HEK293 (cell line): ENCODE data around the gene OLIG1.

Experiments used
- CTCF ChIA-PET: fragments of 350-600 bp; formaldehyde crosslinking; extraction: SDS; loops from one replicate; lab custom pipeline; 2021; ENCODE audit warnings: antibody characterized with exemption; lab: Yijun Ruan, JAX
- POLR2A ChIA-PET: fragments of 300-600 bp; formaldehyde crosslinking; extraction: SDS; loops from one replicate; lab custom pipeline; 2020; ENCODE audit warnings: antibody characterized with exemption, inconsistent platforms; lab: Yijun Ruan, JAX
- H3K27ac ChIP-seq: fragments of 200-500 bp; sonication (Bioruptor generic); 2 replicates; pipeline ENCODE4 v1.5.1; 2014; ENCODE audit warnings: low read depth, low read length, control low read depth, inconsistent platforms; ENCODE audit errors: extremely low read depth
- H3K36me3 ChIP-seq, 2 experiments: fragments of 200-500 bp in 1 of 2; sonication (Bioruptor generic) in 1 of 2; 1 replicate in 1 of 2; 2 replicates in 1 of 2; pipeline ENCODE4 v1.5.1; 2014 to 2017; ENCODE audit warnings: inconsistent platforms in 2 of 2, low read length in 2 of 2; ENCODE audit not compliant: control insufficient read depth in 2 of 2, insufficient read depth in 1 of 2
- H3K4me1 ChIP-seq: fragments of 200-500 bp; sonication (Bioruptor generic); 2 replicates; pipeline ENCODE4 v1.5.1; 2014; ENCODE audit warnings: mild to moderate bottlenecking, low read length, inconsistent platforms; ENCODE audit not compliant: control insufficient read depth, insufficient read depth
- H3K4me3 ChIP-seq: 2 replicates; pipeline ENCODE4 v1.5.1; 2011; ENCODE audit warnings: low read depth, mild to moderate bottlenecking, control low read depth, low read length, moderate library complexity
- H3K9me3 ChIP-seq: fragments of 200-500 bp; sonication (Bioruptor generic); 2 replicates; pipeline ENCODE4 v1.5.1; 2014; ENCODE audit warnings: low read depth, low read length, inconsistent platforms; ENCODE audit not compliant: control insufficient read depth, insufficient read depth
- GLIS1 ChIP-seq: fragments of 450-650 bp; formaldehyde crosslinking; IDR thresholded peaks from 2 replicates; pipeline ENCODE4 v1.5.1; 2016; ENCODE audit warnings: missing biosample characterization, missing genetic modification characterization
- OVOL3 ChIP-seq: fragments of 450-650 bp; formaldehyde crosslinking; IDR thresholded peaks from 2 replicates; pipeline ENCODE4 v1.5.1; 2016; ENCODE audit warnings: missing biosample characterization, missing genetic modification characterization
- PRDM1 ChIP-seq: fragments of 450-650 bp; formaldehyde crosslinking; IDR thresholded peaks from 2 replicates; pipeline ENCODE4; 2016; ENCODE audit warnings: missing biosample characterization, missing genetic modification characterization
- YY1 ChIP-seq: fragments of 450-650 bp; formaldehyde crosslinking; IDR thresholded peaks from 2 replicates; pipeline ENCODE4 v1.5.1; 2018; ENCODE audit warnings: missing biosample characterization, missing genetic modification characterization
- YY2 ChIP-seq: fragments of 450-650 bp; formaldehyde crosslinking; IDR thresholded peaks from 2 replicates; pipeline ENCODE4 v1.5.1; 2016; ENCODE audit warnings: missing biosample characterization, missing genetic modification characterization
- ZBTB17 ChIP-seq: fragments of 450-650 bp; formaldehyde crosslinking; IDR thresholded peaks from 2 replicates; pipeline ENCODE4 v1.5.1; 2016; ENCODE audit warnings: missing biosample characterization, missing genetic modification characterization
- ZIC2 ChIP-seq: fragments of 450-650 bp; formaldehyde crosslinking; IDR thresholded peaks from 2 replicates; pipeline ENCODE4 v1.5.1; 2016; ENCODE audit warnings: missing biosample characterization, missing genetic modification characterization
- ZNF211 ChIP-seq: fragments of 450-650 bp; formaldehyde crosslinking; IDR thresholded peaks from 2 replicates; pipeline ENCODE4 v1.5.1; 2016; ENCODE audit warnings: low read depth, missing biosample characterization, missing genetic modification characterization
- ZNF221 ChIP-seq: fragments of 450-650 bp; formaldehyde crosslinking; IDR thresholded peaks from 2 replicates; pipeline ENCODE4 v1.5.1; 2017; ENCODE audit warnings: missing biosample characterization, missing genetic modification characterization, borderline replicate concordance
- ZNF23 ChIP-seq: fragments of 450-650 bp; formaldehyde crosslinking; IDR thresholded peaks from 2 replicates; pipeline ENCODE4 v1.5.1; 2016; ENCODE audit warnings: missing biosample characterization, missing genetic modification characterization, borderline replicate concordance
- ZNF423 ChIP-seq: fragments of 450-650 bp; formaldehyde crosslinking; IDR thresholded peaks from 2 replicates; pipeline ENCODE4 v1.5.1; 2016; ENCODE audit warnings: missing biosample characterization, missing genetic modification characterization
- ZNF426 ChIP-seq: fragments of 450-650 bp; formaldehyde crosslinking; IDR thresholded peaks from 2 replicates; pipeline ENCODE4 v1.5.1; 2017; ENCODE audit warnings: missing biosample characterization, missing genetic modification characterization, mild to moderate bottlenecking, inconsistent platforms, moderate library complexity
- ZNF473 ChIP-seq: fragments of 450-650 bp; formaldehyde crosslinking; IDR thresholded peaks from 2 replicates; pipeline ENCODE4 v1.5.1; 2017; ENCODE audit warnings: missing biosample characterization, missing genetic modification characterization
- ZNF514 ChIP-seq: fragments of 450-650 bp; formaldehyde crosslinking; IDR thresholded peaks from 2 replicates; pipeline ENCODE4 v1.5.1; 2016; ENCODE audit warnings: missing biosample characterization, missing genetic modification characterization
- ZNF544 ChIP-seq: fragments of 450-650 bp; formaldehyde crosslinking; IDR thresholded peaks from 2 replicates; pipeline ENCODE4 v1.5.0; 2017; ENCODE audit warnings: missing biosample characterization, missing genetic modification characterization
- ZNF548 ChIP-seq: fragments of 450-650 bp; formaldehyde crosslinking; IDR thresholded peaks from 2 replicates; pipeline ENCODE4 v1.5.1; 2016; ENCODE audit warnings: missing biosample characterization, missing genetic modification characterization
- ZNF596 ChIP-seq: fragments of 450-650 bp; IDR thresholded peaks from 2 replicates; pipeline ENCODE4 v1.5.0; 2018; ENCODE audit warnings: missing biosample characterization, mild to moderate bottlenecking, missing genetic modification characterization, moderate library complexity
- ZNF623 ChIP-seq: fragments of 450-650 bp; formaldehyde crosslinking; IDR thresholded peaks from 2 replicates; pipeline ENCODE4 v1.5.1; 2016; ENCODE audit warnings: missing biosample characterization, missing genetic modification characterization
- ZNF843 ChIP-seq: fragments of 450-650 bp; formaldehyde crosslinking; IDR thresholded peaks from 2 replicates; pipeline ENCODE4 v1.5.1; 2016; ENCODE audit warnings: missing biosample characterization, missing genetic modification characterization
- TF ChIP-seq, protein P1 (sequence below): fragments of 450-650 bp; formaldehyde crosslinking; IDR thresholded peaks from 2 replicates; pipeline ENCODE4 v1.5.1; 2016; ENCODE audit warnings: missing biosample characterization, missing genetic modification characterization, low read depth
- TF ChIP-seq, protein P2 (sequence below): fragments of 450-650 bp; formaldehyde crosslinking; IDR thresholded peaks from 2 replicates; pipeline ENCODE4 v1.5.1; 2017; ENCODE audit warnings: missing biosample characterization, missing genetic modification characterization
- TF ChIP-seq, protein P3 (sequence below): fragments of 450-650 bp; formaldehyde crosslinking; IDR thresholded peaks from 2 replicates; pipeline ENCODE4 v1.5.1; 2016; ENCODE audit warnings: missing biosample characterization, missing genetic modification characterization
- TF ChIP-seq, protein P4 (sequence below): fragments of 450-650 bp; formaldehyde crosslinking; IDR thresholded peaks from 2 replicates; pipeline ENCODE4 v1.5.1; 2016; ENCODE audit warnings: missing biosample characterization, missing genetic modification characterization, low read depth

Gene OLIG1

DNA sequence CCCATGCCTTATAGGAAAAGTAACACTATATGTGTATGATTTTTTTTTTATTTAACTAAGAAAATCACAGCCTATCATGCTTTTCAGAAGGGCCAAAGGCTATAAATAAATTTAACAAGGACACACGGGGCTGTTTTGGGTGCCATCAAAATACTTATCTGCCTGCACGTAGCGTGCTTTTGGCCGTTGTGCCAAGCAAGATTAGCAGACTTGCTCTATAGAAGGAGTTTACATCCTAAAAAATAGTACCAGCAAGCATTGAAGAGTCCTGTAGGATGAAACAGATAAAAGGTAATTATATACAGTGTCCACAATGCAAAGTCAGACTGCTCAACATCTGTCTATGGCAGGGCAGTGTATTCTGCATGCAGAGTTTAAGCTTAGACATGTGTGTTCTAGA is 3.7 kb downstream of the OLIG1 start (continued):
- TF ChIP-seq ZNF514 (tag by site-specific recombination) (no peak), ZNF843 (tag by site-specific recombination) (no peak), OVOL3 (tag by site-specific recombination) (no peak), ZNF423 (tag by site-specific recombination) (no peak), ZNF544 (tag by site-specific recombination) (no peak), ZNF596 (tag by site-specific recombination) (no peak), ZNF623 (tag by site-specific recombination) (no peak), YY2 (tag by site-specific recombination) (no peak), ZNF426 (no peak)
- TF ChIP-seq, protein P1, sequence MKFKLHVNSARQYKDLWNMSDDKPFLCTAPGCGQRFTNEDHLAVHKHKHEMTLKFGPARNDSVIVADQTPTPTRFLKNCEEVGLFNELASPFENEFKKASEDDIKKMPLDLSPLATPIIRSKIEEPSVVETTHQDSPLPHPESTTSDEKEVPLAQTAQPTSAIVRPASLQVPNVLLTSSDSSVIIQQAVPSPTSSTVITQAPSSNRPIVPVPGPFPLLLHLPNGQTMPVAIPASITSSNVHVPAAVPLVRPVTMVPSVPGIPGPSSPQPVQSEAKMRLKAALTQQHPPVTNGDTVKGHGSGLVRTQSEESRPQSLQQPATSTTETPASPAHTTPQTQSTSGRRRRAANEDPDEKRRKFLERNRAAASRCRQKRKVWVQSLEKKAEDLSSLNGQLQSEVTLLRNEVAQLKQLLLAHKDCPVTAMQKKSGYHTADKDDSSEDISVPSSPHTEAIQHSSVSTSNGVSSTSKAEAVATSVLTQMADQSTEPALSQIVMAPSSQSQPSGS (tag by site-specific recombination) = no peak

DNA sequence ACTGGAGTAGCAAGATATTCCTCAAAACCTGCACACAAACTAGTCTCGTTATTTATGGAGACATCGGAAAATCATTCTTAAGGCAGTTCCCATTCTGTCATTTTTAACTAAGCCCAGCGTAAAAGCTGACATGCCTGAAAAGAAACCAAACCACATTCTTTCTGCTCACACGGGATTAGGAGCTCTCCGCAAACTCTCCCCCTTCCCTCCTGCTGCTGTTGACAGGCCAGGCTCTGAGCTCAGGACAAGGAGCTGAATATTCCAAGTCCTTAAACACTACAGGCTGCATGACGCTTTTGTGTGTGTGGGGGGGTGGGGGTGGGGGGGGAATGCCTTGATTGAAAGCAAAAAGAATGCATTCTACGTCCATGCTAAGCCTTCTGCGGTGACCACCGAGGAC is 5.2 kb downstream of the OLIG1 start:
- Histone ChIP-seq H3K4me3 (no peak overlapping the region), H3K9me3 (no peaks in the 10 kb centered on the region), H3K4me1 (peaks cover 6% of the 10 kb centered on the region; the same call in 1 of the 2 replicates), H3K36me3 (no peaks in the 10 kb centered on the region), H3K27ac (no peak overlapping the region)
- ChIA-PET CTCF (interaction anchor here (1.4 kb wide), 1 partner anchor 122 kb away, joined by 3 read pairs; no protein-coding TSS in a partner anchor), POLR2A (interaction anchor here (0.6 kb wide), 1 partner anchor 74 kb away, joined by 4 read pairs; no protein-coding TSS in a partner anchor)
- TF ChIP-seq ZNF221 (no peak), ZNF211 (tag by site-specific recombination) (no peak), ZNF23 (tag by site-specific recombination) (no peak), YY1 (no peak), ZNF473 (tag by site-specific recombination) (no peak)
- TF ChIP-seq, protein P2, sequence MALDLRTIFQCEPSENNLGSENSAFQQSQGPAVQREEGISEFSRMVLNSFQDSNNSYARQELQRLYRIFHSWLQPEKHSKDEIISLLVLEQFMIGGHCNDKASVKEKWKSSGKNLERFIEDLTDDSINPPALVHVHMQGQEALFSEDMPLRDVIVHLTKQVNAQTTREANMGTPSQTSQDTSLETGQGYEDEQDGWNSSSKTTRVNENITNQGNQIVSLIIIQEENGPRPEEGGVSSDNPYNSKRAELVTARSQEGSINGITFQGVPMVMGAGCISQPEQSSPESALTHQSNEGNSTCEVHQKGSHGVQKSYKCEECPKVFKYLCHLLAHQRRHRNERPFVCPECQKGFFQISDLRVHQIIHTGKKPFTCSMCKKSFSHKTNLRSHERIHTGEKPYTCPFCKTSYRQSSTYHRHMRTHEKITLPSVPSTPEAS (tag by site-specific recombination) = no peak
- TF ChIP-seq, protein P3, sequence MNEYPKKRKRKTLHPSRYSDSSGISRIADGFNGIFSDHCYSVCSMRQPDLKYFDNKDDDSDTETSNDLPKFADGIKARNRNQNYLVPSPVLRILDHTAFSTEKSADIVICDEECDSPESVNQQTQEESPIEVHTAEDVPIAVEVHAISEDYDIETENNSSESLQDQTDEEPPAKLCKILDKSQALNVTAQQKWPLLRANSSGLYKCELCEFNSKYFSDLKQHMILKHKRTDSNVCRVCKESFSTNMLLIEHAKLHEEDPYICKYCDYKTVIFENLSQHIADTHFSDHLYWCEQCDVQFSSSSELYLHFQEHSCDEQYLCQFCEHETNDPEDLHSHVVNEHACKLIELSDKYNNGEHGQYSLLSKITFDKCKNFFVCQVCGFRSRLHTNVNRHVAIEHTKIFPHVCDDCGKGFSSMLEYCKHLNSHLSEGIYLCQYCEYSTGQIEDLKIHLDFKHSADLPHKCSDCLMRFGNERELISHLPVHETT (tag by site-specific recombination) = no peak
- TF ChIP-seq, protein P4, sequence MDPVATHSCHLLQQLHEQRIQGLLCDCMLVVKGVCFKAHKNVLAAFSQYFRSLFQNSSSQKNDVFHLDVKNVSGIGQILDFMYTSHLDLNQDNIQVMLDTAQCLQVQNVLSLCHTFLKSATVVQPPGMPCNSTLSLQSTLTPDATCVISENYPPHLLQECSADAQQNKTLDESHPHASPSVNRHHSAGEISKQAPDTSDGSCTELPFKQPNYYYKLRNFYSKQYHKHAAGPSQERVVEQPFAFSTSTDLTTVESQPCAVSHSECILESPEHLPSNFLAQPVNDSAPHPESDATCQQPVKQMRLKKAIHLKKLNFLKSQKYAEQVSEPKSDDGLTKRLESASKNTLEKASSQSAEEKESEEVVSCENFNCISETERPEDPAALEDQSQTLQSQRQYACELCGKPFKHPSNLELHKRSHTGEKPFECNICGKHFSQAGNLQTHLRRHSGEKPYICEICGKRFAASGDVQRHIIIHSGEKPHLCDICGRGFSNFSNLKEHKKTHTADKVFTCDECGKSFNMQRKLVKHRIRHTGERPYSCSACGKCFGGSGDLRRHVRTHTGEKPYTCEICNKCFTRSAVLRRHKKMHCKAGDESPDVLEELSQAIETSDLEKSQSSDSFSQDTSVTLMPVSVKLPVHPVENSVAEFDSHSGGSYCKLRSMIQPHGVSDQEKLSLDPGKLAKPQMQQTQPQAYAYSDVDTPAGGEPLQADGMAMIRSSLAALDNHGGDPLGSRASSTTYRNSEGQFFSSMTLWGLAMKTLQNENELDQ = no peak

DNA sequence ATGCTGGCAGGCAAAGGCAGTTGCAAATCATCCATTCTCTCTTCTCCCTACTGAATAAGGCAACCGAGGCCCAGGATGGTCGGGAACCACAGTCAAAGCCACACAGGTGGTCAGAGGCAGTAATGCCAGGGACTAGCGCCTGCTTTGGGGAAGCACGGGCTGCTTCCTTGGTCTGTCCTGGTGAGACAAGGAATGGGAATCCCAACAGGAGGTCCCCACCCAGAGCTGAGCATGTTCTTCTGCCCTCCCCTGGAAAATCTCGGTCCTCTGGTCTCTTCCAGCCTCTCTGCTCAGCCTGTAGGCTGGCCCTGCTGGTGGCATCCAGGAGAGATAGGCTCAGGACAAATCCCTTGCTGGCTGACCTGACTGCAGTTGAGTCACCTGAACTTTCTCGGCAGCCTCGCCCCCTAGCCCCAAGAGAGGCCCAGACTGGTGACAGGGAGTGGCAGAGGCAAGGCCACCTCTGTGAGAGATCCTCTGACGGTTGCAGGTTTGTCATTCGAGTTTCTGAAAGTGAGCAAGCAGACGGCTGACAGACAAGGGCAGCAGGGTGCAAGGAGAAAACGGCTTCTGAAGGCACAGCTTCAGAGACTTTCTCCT is 5.8 kb downstream of the OLIG1 start:
- POLR2A ChIA-PET = no interaction called here
- Histone ChIP-seq H3K4me1 (peaks cover 6% of the 10 kb centered on the region; the same call in 1 of the 2 replicates), H3K36me3 (no peaks in the 10 kb centered on the region), H3K9me3 (no peaks in the 10 kb centered on the region), H3K4me3 (no peak overlapping the region), H3K27ac (no peak overlapping the region)
- TF ChIP-seq PRDM1 (tag by site-specific recombination) (0 out of 2 replicates have a peak, but pooled peaks have one; percentile 23), GLIS1 (tag by site-specific recombination) (peak; percentile 26; the same call in 1 of the 2 replicates), ZIC2 (tag by site-specific recombination) (peak; percentile 35; the same call in 1 of the 2 replicates), ZBTB17 (peak; percentile 50; the same call in 1 of the 2 replicates), ZNF548 (tag by site-specific recombination) (no peak)
- CTCF ChIA-PET = interaction anchor here (1.4 kb wide), 1 partner anchor 122 kb away, joined by 3 read pairs; no protein-coding TSS in a partner anchor
